NCI-H1417 treated with DMSO at 0.1 percent for 48 hours (cell line): ENCODE results near the gene COX7A2L.
"Not testable (repeated sequence)": the region's sequence is repeated elsewhere in the genome, so short reads cannot be mapped to it uniquely, and the experiment has no call there.

ENCODE experiments used
- DNase-seq: peaks from one replicate; lab custom pipeline; 2025; lab: John Stamatoyannopoulos, UW

COX7A2L gene

DNA sequence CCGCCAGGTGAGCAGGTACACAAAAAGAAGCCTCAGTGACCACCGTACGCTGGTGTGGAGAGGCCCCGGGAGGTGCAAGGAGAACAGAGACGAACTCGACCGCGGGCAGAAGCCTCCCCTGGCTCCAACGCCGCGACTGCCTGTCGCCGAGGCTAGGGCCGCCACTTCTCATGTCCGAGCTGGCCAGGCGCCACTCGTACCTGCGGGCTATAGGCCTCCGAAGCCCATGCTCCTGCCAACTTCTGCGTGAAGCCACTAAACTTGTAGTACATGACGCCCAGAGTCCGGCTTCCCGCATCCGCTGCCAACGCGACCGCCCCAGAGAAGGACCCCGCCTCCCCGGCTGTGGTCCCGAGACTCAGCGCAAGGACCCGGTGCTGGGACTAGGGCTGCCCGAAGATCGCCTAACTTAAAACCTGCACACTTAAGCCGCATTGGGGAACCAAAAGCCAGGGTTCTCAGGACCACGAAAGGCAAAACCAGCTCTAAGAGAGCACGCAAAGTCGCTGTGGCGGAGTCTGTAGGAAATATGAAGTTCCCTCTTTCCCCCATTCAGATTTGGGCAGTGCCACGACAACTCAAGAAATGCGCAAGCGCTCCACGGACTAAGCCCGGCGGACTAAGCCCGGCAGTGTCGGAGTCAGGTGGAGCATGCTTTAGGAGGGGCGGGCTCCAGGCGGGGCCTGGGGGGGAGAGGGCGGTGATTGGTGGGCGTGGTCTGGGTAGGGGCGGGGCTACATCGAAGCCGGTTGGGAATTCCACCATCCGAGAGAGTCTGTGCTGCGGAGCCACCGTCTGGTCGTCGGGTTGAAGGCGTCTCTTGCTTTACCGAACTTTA lies at the start of gene COX7A2L:
COX7A2L (minus strand) TSS at position 328 of the 838 bp plus-strand sequence; CDS start at position 272, 56 bp downstream.
- peak; percentile 94 for DNase-seq

DNA sequence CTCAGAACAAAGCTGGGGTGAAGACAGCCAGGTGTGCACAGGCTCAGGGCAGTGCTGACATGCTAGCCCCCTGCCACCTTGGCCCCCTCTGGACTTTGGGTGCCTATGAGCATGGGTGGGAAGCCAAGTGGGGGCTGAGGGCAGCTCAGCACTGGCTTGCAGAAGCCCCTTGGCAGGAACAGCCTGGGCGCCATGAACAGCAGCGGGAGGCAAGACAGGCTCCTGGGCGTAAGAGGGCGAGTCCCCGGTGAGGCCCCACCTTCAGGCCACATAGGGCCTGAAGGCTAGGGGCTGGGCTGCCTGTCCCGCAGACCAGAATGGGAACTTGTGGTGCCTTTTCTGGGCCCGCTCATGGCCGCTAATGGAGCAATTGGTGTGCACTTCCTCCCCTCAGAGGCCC lies 47.0 kb upstream of the COX7A2L start:
- DNase-seq, result no peak

DNA sequence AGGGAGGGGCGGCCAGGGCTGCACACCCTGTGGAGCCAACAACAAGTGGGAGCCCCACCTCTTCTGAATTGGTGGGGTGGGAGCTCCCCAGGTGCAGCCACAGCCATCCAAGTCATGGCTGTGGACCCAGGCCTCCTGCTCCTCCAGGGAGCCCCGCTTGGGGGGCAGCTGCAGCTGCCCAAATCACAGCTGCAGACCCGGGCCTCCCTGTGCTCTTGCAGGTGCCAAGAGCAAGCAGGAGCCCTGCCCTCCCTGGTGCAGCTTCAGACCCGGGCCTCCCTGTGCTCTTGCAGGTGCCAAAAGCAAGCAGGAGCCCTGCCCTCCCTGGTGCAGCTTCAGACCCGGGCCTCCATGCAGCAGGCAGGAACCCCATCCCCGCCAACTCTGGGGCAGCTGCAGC lies 46.5 kb upstream of the COX7A2L start:
- DNase-seq, result no peak

GRCh38 chr2:42404676-42405075 lies 43.7 kb upstream of the COX7A2L start:
- DNase-seq, result no peak

- no peak for DNase-seq
Measured at GRCh38 chr2:42401773-42402172, 40.8 kb upstream of the COX7A2L start.

- DNase-seq, result not testable (repeated sequence)
Measured at GRCh38 chr2:42398052-42398451, 37.0 kb upstream of the COX7A2L start.

- not testable (repeated sequence) for DNase-seq
Measured at GRCh38 chr2:42393320-42393719, 32.3 kb upstream of the COX7A2L start.

GRCh38 chr2:42392191-42392590 lies 31.2 kb upstream of the COX7A2L start:
- DNase-seq, result no peak

GRCh38 chr2:42390401-42390969 lies 29.5 kb upstream of the COX7A2L start:
- no peak for DNase-seq

GRCh38 chr2:42386682-42387081 lies 25.7 kb upstream of the COX7A2L start:
- DNase-seq, result no peak

DNA sequence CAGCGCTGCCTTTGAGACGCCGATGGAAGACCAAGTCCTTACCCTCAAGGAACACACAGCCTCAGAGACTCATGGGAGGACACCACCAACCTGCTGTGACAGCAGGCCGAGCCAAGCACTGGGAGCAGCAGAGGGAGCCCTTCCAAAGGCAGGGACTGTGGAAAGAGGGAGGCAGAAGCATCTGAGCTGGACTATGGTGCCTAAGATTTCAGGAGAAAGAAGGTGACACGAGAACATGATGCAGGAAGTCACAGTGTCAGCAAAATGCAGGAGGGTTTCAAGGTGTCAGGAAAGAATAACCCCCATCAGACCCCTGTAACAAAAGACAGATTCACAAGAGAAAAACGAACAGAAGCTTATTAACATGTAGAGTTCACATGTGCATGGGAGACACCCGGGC lies 24.2 kb upstream of the COX7A2L start:
- no peak for DNase-seq

GRCh38 chr2:42383855-42384530 lies 23.0 kb upstream of the COX7A2L start:
- no peak for DNase-seq

GRCh38 chr2:42382144-42382543 lies 21.1 kb upstream of the COX7A2L start:
- DNase-seq, result no peak

DNA sequence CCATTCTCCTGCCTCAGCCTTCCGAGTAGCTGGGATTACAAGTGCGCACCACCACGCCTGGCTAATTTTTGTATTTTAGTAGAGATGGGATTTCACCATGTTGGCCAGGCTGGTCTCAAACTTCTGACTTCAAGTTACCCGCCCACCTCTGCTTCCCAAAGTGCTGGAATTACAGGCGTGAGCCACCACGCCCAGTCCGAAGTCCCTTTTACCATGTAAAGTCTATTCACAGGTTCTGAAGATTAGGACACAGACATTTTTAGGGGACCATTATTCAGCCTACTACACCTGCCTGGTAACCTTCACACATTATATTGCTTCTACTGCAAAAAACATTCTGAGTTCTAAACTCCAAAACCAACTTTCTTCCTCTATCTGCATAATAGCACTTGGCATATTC lies 19.0 kb upstream of the COX7A2L start:
- not testable (repeated sequence) for DNase-seq

- no peak for DNase-seq
Measured at GRCh38 chr2:42378415-42378814, 17.4 kb upstream of the COX7A2L start.

GRCh38 chr2:42376758-42377157 lies 15.7 kb upstream of the COX7A2L start:
- DNase-seq, result no peak

- DNase-seq, result no peak
Measured at GRCh38 chr2:42372474-42373200, 11.6 kb upstream of the COX7A2L start.

DNA sequence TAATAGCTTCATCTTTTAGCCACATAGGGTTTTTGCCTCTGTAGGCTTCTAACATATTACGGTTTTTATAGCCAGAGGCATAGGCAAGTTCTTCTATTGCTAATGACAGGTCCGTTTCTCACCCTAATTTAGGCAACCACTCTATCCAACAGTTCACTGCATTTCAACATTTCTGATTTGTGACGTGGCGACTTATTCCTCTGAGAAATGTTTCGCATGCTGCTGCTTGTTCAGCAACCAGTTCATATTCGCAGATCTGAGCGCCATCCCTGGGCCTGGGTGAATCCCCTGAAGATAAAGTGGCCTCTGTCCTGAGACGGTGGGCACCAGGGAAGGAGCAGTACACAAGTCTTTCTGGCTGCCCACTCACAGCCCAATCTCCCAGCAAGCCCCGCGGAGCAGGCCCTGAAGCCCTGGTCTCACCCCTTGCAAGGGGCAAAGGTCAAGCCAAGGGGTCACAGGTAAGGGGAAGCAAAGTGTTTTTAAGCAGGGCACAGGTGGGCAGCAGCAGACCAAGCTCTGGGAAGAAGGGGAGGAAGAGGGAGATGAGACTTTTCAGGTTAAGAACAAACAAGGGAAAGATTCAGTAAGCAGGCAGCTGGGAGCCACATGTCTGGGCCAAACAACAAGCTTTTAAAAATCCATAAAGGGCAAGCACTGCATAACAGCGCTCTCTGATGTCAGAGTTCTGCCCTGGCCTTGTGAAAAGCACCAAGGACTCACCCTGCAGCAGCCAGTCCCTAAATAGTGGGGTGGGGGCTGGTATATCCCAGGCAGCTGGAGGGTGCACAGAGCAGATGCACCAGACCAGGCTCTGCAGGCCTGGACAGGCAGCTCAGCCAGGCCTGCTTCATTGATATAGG lies 10.8 kb upstream of the COX7A2L start:
- DNase-seq, result no peak

- peak; percentile 23 for DNase-seq
Measured at GRCh38 chr2:42369532-42370229, 8.7 kb upstream of the COX7A2L start.

GRCh38 chr2:42368817-42369531 lies 8.0 kb upstream of the COX7A2L start:
- no peak for DNase-seq
